GM21360 (cell line): ENCODE results near the gene PIAS1.
"Not testable (repeated sequence)": the region's sequence is repeated elsewhere in the genome, so short reads cannot be mapped to it uniquely, and the experiment has no call there.

ENCODE experiments used
- ATAC-seq: cut with Tn5 transposase; IDR thresholded peaks from one replicate; pipeline ENCODE4 v1.9.1; 2021; ENCODE audit warnings: mild to moderate bottlenecking, moderate library complexity; ENCODE audit not compliant: unreplicated experiment

Gene PIAS1

DNA sequence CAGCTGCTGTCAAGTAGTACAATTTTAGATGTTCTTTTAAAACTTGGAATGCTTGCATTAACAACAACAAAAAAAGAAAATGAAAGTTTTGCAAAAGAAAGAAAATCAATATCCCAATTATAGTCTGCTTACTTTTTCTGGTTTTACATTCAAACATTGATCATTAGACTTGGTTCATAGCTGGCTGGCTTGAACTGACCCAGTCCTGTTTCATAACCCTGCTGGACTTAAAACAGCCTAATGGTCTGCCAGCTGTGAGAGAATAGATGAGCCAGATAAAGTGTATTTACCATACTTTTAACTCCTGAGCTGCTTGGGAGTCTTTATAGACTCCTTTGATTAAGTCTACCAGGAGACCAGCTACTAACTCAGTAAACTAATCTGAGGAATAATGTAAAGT lies 59.2 kb downstream of the PIAS1 start:
- ATAC-seq, result no peak

DNA sequence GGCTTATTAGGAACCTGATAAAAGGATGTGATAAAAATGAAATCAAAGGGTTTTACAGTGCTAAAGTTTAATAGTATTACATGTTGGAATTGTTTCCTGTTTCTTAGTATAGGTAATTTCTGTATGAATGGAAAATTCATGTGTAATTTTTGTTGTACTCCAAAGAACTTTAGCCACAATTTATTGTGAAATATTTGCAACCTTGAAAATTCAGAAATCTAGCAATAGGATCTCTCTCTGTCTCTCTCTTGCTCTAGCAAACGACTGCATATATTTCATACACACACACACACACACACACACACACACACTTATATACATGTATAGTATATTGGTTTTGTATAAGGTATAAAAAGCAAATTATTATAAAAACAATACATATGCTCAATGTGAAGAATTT lies 59.6 kb downstream of the PIAS1 start:
- no peak for ATAC-seq

DNA sequence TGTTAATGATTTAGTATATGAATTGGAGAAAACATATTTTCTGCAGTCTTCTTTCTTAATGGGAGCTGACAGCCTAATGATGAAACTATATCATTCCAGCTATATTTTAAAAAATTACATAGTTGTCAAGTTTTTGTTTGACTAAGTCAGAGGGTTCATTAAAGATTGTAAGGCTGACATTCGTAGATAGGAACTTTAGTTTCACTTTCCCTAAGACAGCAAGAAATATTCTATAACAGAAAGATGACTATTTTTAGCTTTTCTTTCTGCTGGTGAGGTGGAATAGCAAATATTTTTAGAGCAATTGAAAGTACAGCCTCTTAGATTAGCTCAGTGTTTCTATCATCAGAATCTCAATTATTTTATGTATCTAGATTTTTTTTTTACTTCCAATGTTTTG lies 60.2 kb downstream of the PIAS1 start:
- ATAC-seq, result no peak

DNA sequence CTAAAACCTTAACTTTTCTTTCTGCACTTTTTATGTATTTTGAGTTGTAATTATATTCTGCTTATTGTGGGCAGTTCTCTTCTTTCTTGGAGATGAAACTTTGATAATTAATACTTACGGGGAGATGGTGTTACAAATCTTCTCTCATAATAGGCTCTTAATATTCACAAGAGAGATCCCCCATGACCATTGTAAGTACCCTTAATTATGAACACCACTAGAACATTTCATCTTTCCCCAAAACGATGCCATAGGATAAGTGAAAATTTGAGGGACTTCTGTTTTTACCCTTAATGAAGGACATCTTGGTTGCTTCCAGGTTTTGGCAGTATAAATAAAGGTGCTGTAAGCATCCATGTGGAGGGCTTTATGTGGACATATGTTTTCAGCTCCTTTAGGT lies 60.7 kb downstream of the PIAS1 start:
- no peak for ATAC-seq

DNA sequence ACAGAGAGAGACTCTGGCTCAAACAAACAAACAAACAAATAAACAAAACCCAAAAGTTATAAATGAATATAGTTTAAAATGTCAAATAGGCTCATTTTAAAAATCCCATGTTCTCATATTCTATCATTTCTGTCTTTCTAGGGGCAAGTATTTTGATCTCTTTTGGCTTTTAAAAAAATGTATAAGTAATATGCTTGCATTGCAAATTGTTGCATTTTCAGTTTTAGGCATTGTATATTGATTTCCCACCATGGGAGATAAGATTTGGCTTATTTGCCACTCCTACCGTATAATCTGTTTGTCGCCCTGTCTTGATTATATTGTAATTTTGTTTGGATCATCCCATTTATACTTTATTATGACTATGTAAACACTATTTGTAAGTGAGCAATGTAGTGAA lies 70.6 kb downstream of the PIAS1 start:
- ATAC-seq, result no peak

DNA sequence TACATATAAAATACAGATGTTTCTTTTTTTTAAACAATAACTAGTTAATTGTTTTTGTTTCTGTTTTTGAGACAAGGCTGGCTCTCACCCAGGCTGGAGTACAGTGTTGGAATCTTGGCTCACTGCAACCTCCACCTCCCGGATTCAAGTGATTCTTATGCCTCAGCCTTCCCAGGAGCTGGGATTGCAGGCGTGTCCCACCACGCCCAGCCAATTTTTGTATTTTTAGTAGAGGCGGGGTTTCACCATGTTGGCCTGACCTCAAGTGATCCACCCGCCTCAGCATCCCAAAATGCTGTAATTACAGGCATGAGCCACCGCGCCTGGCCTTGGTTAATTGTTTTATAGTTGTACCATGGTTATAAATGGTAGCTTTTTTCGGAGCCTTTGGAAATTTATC lies 72.3 kb downstream of the PIAS1 start:
- no peak for ATAC-seq

DNA sequence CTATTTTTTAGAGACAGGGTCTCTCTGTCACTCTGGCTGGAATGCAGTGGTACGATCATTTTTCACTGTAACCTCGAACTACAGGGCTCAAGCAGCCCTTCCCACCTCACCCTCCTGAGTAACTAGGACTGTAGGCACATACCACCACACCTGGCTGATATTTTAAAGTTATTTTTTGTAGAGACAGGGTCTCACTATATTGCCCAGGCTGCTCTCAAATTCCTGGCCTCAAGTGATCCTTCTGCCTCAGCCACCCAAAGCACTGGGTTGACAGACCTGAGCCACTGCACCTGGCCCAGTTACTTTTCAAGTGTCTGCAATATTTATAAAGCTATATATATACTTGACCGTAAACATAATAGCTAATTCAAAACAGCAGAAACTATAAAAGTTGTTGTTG lies 75.0 kb downstream of the PIAS1 start:
- no peak for ATAC-seq

DNA sequence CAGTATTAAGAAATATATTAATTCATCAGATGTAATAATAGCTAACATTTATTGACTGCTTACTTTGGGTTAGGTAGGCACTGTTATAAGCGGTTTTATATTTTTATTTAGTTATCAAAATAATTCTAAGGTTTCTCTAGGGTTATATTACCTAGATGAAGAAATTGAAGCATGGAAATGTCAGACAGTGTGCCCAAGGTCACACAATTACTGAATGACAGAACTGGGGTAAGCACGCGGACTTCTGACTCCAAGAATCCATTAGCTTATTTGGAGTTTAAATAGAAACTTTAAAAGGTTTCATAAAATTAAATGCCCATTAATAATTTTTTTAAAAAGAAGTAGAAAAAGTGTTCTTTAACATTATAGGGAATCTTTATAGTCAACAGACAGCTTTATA lies 76.7 kb downstream of the PIAS1 start:
- no peak for ATAC-seq

DNA sequence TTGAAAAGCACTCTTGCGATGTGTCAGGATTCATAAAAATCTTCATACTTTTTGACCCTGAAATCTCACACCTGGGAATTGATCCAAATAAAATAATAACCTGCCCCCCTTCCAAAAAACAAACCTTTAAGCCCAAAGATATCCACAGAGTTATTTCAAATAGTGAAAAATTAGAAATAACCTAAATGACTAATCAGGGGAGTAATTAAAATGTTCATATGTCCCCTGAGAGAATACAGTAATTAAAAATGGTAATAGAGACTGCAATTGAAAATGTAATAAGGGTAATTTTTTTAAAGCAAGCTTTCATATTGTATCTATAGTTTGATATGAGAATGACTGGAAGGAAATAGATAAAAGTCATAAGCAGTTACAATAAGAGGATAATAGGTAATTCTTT lies 83.0 kb downstream of the PIAS1 start:
- ATAC-seq, result no peak

DNA sequence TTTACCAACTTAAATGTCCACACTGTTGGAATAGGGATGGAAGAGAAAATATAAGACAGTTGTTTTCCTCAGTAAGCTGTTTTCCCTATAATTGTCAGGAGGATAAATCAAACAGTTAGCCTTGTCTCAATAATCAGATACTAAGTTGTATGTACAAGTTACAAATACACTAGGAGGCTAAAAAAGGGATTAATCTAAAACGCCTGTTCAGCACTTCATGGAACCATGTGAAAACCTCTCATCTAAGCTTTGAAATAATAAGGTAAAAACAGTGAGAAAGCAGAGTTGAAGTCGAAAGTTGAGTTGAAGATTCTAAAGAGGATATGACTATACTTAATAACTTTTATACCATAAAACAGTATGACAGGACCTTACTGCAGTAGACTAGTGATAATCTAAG lies 89.0 kb downstream of the PIAS1 start:
- no peak for ATAC-seq

DNA sequence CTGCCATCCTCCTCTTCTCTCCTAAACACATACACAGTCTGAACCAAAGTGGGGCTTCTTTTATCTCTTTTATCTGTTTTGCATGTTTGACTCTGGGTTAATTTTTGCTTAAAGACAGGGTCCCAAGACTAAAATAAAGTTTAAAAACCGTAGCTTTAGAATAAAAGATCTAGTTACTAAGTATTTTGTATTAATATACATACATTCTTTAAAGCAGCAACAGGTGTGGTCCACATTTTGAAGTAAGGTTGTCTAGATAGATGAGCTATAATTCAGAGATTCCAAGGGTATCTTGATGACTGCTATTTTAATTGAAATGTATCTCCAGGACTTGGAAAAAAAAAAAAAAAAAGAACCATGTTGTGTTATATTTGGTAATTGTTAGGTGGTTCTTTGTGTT lies 89.7 kb downstream of the PIAS1 start:
- no peak for ATAC-seq

DNA sequence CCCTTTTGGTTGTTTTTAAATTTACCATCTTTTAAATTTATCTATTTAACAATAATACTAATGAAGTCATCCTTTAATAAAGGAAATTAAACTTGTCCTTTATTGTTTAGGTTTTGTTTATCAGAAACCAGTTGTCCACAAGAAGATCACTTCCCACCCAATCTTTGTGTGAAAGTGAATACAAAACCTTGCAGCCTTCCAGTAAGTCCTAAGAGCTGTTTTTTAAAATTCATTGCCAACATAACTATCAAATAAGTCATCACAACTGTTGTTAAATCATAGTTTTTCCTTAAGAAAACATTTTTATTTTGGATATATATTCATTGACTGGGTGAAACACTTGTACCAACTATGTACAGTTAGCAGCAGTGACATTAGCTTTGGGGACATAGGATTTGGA lies 91.6 kb downstream of the PIAS1 start:
- ATAC-seq, result no peak

DNA sequence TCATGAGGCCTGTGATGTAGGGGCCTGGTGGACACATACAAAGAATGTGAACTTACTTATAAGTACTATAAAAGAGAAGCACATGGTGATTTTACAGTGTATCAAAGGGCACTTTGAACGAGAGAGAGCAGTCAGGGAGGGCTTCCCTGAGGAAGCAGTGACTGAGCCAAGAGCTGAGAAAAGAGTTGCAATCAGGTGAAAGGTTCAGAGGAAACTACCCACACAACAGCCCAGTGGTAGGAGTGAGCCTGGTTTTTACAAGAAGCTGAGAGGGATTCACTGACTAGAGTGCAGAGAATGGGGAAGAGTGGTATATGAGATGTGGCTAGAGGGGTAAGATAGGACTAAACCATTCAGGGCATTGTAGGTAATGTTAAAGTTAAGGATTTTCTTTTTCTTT lies 93.9 kb downstream of the PIAS1 start:
- no peak for ATAC-seq

DNA sequence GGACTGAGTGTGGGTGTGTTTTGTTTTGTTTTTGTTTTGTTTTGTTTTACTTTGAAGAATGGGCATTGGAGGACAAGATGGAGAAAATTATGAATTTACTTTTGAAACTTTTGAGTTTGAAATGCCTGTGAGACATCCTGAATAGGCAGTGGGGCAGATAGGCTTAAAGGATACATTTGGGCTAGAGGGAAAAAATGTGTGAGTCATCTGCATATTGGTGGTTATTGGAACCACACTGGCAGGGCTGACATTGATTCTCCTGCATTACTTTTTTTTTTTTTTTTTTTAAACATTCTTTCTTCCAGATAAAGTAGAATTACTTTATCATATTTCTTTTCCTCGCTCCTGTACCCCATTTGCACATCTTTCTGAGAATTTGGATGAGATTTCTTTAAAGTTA lies 94.9 kb downstream of the PIAS1 start:
- ATAC-seq, result no peak

DNA sequence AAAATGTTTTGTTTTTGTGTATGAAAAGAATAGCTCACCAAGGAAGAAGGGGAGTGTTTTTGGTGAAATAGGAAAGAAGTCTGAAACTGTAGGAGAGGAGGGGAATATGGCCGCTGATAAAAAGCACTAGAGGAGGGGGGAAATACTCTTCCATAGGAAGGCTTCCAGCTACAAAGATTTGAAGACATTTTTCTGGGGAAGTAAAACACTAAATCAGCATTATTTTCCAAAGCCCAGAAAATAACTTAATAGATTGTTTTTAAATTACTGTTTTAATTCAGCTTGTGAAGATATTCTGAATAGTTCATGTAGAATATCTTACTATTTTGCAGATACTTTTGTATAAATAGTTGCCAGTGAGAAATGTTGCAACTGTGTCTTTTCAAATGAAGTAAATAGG lies 96.1 kb downstream of the PIAS1 start:
- ATAC-seq, result no peak

DNA sequence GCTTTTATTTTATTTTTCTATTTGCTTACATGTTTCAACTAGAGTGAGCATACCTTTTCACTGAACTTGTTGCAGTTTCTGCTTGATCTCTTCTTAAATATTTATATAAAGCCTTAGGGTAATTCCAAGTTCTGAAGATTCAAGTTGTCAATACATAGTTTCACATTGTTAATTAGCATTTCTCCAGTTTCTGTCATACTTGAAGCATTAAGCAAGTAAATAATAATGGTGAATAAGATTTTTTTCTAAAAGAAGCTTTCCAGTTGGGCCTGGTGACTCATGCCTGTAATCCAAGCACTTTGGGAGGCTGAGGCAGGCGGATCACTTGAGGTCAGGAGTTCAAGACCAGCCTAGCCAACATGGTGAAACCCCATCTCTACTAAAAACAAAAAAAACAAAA lies 97.2 kb downstream of the PIAS1 start:
- no peak for ATAC-seq

DNA sequence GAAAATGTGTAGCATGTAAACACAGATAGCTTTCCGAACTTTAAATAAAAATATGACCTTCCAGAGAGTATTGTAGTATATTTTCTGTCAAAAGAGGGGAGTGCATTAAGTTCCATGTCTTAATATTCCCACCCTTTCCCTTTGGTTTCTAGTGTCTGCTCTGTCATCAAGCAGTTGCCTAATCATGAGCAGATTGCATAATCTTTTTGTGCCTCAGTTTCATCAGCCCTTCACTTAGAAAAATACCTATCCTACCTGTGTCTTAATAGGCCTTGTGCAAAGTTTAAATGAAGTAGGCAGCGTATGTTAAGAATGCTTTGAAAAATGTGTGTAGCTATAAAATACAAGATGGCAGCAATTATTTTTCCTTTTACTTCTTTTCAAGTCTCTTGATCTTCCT lies 98.2 kb downstream of the PIAS1 start:
- no peak for ATAC-seq

DNA sequence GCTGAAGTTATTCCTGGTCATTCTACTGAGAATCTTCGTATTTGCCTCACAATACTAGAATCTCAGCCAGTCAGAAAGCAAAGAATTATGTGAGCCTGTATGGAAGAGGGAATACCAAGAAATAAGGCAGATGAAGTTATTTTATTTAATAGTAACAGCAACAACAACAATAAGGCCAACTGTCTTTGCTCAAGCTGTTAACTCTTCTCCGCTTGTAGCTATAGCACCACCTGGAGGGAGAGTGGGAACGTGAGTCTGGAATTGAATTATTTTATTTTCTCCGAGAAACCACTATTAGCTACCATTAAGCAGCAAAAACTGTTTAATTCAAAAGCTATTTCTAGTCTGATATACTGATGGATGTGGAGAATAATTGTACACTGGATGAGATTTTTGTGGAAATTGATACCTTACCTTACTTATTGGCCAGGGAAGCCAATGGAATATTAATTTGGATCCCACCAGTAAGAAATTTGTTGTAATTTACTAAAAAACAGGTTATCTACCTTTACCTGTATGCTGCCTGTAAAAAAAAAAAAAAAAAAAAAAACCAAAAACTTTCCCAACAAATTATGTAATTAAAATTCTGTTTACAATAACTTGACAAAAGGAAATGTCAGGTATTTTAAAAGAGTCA lies 100.9 kb downstream of the PIAS1 start:
- ATAC-seq, result no peak

DNA sequence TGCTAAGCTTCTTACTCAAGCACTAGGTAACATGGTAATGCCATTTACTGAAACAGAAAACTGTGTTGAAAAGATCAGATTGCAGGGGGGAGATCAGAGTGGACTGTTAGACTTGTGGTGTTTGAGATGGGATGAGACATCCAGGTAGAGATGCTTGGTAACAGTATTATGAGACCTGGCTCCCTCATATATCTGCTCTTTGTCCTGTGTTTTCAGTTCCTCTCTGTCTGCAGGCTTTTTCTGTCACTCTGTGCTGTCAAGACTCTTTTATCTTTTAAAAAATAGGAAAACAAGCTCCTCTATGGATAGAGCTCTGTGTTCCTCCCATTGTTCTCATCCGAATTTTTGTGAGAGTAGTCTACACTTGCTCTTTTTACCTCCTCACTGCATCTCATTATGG lies 103.0 kb downstream of the PIAS1 start:
- ATAC-seq, result no peak

DNA sequence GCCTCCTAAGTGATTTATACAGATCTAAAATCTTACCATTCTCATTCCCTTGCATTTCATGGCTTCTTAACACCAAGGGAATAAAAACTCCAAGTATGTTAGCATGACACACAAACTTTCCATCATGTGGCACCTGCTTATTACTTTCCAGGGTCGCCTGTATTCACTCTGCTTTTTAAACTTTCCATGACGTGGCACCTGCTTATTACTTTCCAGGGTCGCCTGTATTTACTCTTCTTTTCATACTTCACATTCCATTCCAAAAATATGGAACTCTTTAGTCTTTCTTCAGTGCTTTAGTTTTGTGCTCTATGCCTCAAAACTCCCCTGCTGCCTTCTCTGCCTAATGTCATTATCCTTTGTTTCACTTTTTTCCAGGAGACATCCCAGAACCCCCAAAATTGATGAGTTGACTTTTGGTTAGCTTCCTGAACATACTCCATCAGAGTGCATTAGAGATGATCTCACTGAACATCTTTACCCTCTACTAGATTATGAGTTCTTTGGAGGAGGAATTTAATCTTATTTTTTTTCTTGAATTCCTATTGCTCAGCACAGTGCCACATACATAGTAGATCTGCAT lies 104.0 kb downstream of the PIAS1 start:
- no peak for ATAC-seq

DNA sequence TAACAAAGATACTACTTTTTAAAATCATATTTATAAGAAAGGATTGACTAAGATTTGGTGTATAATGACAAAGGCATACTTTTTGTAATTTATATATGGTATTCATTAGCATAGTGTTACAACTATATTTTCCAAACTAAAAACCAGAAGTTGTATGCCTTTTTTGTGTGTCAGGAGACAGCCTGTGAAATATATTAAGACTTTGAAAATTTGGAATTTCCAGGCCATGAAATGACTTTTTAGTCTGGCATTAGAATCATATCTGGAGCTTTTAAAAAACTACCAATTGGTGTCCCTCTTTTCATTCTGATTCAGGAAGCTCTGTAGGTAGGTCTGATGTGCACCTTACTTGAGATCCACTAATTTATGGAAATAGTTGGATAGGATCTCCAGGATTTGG lies 109.1 kb downstream of the PIAS1 start:
- ATAC-seq, result no peak

DNA sequence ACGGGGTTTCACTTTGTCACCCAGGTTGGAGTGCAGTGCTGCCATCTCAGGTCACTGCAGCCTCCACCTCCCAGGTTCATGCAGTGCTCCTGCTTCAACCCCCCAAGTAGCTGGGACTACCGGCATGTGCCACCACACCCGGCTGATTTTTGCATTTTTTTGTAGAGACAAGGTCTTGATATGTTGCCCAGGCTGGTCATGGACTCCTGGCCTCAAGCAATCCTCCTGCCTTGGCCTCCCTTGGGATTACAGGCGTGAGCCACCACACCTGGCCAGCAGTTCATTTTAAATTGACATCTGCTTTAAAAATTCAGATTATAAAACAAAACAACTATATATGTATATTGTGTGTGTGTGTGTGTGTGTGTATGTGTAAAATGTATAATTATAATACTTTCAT lies 112.7 kb downstream of the PIAS1 start:
- no peak for ATAC-seq

DNA sequence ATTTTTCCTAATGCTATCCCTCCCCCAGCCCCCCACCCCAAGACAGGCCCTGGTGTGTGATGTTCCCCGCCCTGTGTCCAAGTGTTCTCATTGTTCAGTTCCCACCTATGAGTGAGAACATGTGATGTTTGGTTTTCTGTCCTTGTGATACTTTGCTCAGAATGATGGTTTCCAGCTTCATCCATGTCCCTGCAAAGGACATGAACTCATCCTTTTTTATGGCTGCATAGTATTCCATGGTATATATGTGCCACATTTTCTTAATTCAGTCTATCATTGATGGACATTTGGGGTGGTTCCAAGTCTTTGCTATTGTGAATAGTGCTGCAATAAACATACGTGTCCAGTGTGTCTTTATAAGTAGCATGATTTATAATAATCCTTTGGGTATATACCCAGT lies 117.9 kb downstream of the PIAS1 start:
- ATAC-seq, result not testable (repeated sequence)
